Measurements from ENCODE around the gene TTC19. TPM values are rescaled to one million over a fixed set of nuclear protein-coding genes. Genes with fewer than 3 reads are reported as not detected.
A peak's percentile ranks its signal among the peaks of the same experiment; 100 is the strongest.

Gene TTC19, protein sequence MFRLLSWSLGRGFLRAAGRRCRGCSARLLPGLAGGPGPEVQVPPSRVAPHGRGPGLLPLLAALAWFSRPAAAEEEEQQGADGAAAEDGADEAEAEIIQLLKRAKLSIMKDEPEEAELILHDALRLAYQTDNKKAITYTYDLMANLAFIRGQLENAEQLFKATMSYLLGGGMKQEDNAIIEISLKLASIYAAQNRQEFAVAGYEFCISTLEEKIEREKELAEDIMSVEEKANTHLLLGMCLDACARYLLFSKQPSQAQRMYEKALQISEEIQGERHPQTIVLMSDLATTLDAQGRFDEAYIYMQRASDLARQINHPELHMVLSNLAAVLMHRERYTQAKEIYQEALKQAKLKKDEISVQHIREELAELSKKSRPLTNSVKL
- total RNA-seq (2021) (53.5 and 74.7 TPM in 2 replicates), Bru-seq, nascent RNA (percentile 99 among the genes with signal in this experiment), BruChase-seq, experiment 1, labeled RNA remaining after a 2-hour chase (percentile 99 among the genes with signal in this experiment), BruChase-seq, experiment 2, labeled RNA remaining after a 6-hour chase (percentile 93 among the genes with signal in this experiment)
- long read RNA-seq, transcript TTC19-201 (10 exons, 3,002 nt), result major isoform, 72 of 132 reads
- long read RNA-seq, transcript TTC19-206 (10 exons, 2,591 nt), result minor isoform, 6 of 132 reads
- long read RNA-seq, partial matches to known transcripts, result 8 of 132 reads
- long read RNA-seq, other reads (novel, unspliced or antisense), result 45 of 132 reads

DNA sequence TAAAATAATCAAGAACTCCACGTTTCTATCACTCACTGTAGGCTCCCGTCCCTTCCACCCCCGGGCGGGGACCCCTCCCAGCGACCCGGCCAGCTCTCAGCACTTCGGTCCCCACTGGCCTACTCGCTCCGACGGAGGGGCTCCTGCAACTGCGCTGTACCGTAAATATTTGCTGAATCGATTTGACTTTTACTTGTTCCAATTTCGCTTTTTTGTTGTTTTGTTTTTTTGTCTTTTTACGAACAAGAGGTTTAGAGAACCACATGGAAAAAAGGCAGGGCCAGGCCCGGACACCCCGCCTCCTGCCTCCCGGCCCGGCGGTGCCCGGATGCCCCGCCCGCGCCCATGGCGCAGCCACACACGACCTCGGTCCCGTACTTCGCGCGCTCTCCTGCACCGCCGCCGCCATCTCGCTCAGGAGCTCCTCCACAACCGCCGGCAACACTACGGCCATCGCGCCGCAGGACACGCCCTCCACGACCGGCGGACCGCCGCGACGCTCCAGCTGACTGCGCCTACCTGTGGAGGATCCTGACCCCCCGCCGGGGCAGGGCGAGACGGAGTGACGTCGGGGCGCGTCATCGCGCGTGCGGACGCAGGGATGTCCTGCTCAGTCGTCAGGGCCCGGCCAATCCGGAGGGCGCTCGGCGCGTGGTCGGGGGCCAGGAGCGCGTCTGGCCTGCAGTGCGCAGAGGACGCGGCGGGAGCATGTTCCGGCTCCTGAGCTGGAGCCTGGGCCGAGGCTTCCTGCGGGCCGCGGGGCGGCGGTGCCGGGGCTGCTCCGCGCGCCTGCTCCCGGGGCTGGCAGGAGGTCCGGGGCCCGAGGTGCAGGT is at the start of gene TTC19, which contains the start of gene ZSWIM7:
TSS of gene TTC19 (plus strand) at position 684 of the 833 bp plus-strand sequence. CDS start at position 709, 25 bp downstream.
TSS of gene ZSWIM7 (minus strand) at position 564 of the 833 bp plus-strand sequence. CDS start at position 454, 110 bp downstream.
- Histone ChIP-seq H3K9me2 (ENCODE audit: insufficient read depth) (no peaks in the 10 kb centered on the region), H3K4me2 (peak within 1 kb of the TSS; percentile 89), H3K4me1 (replicated peaks; ENCODE audit: insufficient read depth) (peaks cover 21% of the 10 kb centered on the region), H3K27ac (peak within 1 kb of the TSS; percentile 97), H4K20me1 (ENCODE audit: insufficient read depth) (peaks cover 8% of the 10 kb centered on the region; the same call in 1 of the 2 replicates), H3K27me3 (ENCODE audit: insufficient read depth, low read depth) (no peaks in the 10 kb centered on the region), H2AFZ (peak within 1 kb of the TSS; percentile 75), H3K79me2 (ENCODE audit: low read depth) (peaks cover 53% of the 10 kb centered on the region), H3K4me3 (peak within 1 kb of the TSS; percentile 85), H3F3A (ENCODE audit: insufficient read depth, low read depth) (peaks cover 20% of the 10 kb centered on the region), H3K36me3 (ENCODE audit: low read depth) (peaks cover 29% of the 10 kb centered on the region), H3K9me3 (ENCODE audit: insufficient read depth, low read depth) (peaks cover 9% of the 10 kb centered on the region; the same call in 1 of the 2 replicates)
- BruUV-seq (replicated peaks), result no TSS peak
- POLR2A ChIA-PET (ENCODE audit: unreplicated experiment), result interaction anchor here (0.5 to 0.8 kb wide), 9 partner anchors 17 to 420 kb away, joined by 3 to 8 read pairs (median 4); no protein-coding TSS in a partner anchor
- DNase-seq, result peak; percentile 85 to 98
- CTCF ChIA-PET, result interaction anchor here (0.6 to 1.6 kb wide), 4 partner anchors 28 to 548 kb away, joined by 3 to 8 read pairs (median 4); partner anchors contain the start of gene ADORA2B
- TF ChIP-seq, protein P1, sequence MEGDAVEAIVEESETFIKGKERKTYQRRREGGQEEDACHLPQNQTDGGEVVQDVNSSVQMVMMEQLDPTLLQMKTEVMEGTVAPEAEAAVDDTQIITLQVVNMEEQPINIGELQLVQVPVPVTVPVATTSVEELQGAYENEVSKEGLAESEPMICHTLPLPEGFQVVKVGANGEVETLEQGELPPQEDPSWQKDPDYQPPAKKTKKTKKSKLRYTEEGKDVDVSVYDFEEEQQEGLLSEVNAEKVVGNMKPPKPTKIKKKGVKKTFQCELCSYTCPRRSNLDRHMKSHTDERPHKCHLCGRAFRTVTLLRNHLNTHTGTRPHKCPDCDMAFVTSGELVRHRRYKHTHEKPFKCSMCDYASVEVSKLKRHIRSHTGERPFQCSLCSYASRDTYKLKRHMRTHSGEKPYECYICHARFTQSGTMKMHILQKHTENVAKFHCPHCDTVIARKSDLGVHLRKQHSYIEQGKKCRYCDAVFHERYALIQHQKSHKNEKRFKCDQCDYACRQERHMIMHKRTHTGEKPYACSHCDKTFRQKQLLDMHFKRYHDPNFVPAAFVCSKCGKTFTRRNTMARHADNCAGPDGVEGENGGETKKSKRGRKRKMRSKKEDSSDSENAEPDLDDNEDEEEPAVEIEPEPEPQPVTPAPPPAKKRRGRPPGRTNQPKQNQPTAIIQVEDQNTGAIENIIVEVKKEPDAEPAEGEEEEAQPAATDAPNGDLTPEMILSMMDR (conservative IDR thresholded peaks at IDR 0.05), result no peak
- TF ChIP-seq EZH2 (IDR thresholded peaks at IDR 0.05; ENCODE audit: low read depth), result no peak
- intact Hi-C loops (cut with micrococcal nuclease; ENCODE audit: unreplicated experiment), result loop anchor here (2.0 to 5.0 kb wide), 3 partner anchors 79 to 349 kb away; no protein-coding TSS in a partner anchor

DNA sequence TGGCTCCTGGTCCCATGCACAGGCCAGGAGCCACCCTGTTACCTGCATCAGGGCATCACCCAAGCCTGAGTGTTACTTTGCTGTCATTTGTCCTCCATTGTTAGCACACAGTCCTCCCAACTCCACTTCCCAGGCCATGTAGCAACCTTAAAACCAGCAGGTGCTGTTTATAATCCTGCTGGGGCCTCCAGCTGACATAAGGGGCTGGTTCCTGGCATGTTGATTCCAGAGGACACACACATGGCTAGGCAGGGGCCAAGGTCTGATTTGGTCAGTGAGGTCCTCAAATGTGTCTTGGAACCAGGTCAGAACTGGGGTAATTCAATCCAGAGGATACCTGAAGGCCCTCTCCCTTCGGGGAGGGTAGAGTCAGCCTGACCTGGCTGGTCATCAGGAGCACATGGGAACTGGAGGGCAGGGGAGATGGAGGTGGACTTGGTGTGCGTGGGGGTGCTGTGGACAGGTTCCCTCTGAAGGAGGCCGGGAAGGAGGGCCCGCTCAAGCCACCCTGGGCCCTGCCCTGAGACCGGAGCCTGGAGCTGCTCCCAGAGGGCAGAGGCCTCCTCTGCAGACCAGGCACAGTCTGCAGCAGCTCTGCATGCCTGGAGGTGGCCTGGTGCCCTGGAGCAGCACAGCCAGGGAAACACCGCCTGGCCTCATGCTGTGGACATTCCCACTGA is 48.1 kb upstream of the TTC19 start:
- BruUV-seq (replicated peaks), result no TSS peak
- TF ChIP-seq, protein P1 (conservative IDR thresholded peaks at IDR 0.05), result no peak
- TF ChIP-seq EZH2 (IDR thresholded peaks at IDR 0.05; ENCODE audit: low read depth), result no peak
- DNase-seq, result no peak
- ChIA-PET POLR2A (ENCODE audit: unreplicated experiment) (no interaction called here), CTCF (no interaction called here)
- Histone ChIP-seq H3K9me2 (ENCODE audit: insufficient read depth) (no peaks in the 10 kb centered on the region), H3K4me2 (no peak overlapping the region), H3K36me3 (ENCODE audit: low read depth) (0 out of 2 replicates have a peak, but pooled peaks cover 7% of the 10 kb centered on the region), H2AFZ (no peak overlapping the region), H3K27ac (0 out of 2 replicates have a peak overlapping the region, but pooled peaks have one; percentile 23), H3F3A (ENCODE audit: insufficient read depth, low read depth) (peaks cover 37% of the 10 kb centered on the region; the same call in 1 of the 2 replicates), H3K79me2 (ENCODE audit: low read depth) (peaks cover 98% of the 10 kb centered on the region), H3K4me1 (replicated peaks; ENCODE audit: insufficient read depth) (peaks cover 40% of the 10 kb centered on the region), H3K9me3 (ENCODE audit: insufficient read depth, low read depth) (no peaks in the 10 kb centered on the region), H3K4me3 (no peak overlapping the region), H4K20me1 (ENCODE audit: insufficient read depth) (no peaks in the 10 kb centered on the region), H3K27me3 (ENCODE audit: insufficient read depth, low read depth) (no peaks in the 10 kb centered on the region)
- intact Hi-C loops (cut with micrococcal nuclease; ENCODE audit: unreplicated experiment), result no loop called here
